ENCODE results near the gene NFIA. TPM values are rescaled to one million over a fixed set of nuclear protein-coding genes. Genes with fewer than 3 reads are reported as not detected.

Gene NFIA
- total and polyA plus RNA-seq, 10 of the 15 experiments (the other 5 are each of a cell fraction or from before 2014, with no cell fraction given), result 0.10 to 0.16 TPM; not detected in 8

DNA sequence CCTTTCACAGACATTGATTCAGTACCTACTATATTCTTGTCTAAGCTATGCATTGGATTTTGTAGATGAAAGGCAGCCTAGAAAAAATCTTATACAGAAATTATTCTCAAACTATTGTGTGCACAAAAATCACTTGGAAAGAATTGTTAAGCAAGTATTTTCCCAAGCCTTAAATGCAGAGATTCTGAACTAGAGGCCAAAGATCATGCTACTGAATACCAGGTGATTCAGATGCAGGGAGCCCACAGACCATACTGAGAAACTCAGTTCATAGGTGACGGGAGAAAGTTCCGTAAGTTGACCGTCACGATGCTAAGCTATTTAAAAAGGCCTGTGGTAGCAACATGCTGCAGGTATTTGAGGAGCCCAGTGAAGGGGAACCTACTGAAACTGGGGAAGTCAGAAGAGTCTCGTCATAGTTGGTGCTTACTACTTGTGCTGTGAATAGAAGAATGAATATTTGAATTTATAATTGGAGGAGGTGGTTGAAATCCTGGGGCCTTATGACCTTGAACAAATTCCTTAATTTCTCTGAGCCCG lies 150.8 kb downstream of the NFIA start:
- Histone ChIP-seq H3K79me2 (ENCODE audit: control insufficient read depth, insufficient read depth, low read length) (no peaks in the 10 kb centered on the region), H3K36me3 (ENCODE audit: control insufficient read depth in 2 of 2, insufficient read depth in 2 of 2, low read length in 1 of 2) (no peaks in the 10 kb centered on the region), H2AFZ (ENCODE audit: control insufficient read depth, low read depth, low read length) (no peak overlapping the region), H3K9me3 (replicated peaks; ENCODE audit: control insufficient read depth, insufficient read depth, low read length) (no peaks in the 10 kb centered on the region), H3K4me2 (ENCODE audit: control insufficient read depth, insufficient read depth) (no peak overlapping the region), H3K27me3 (replicated peaks in 1 of 2; ENCODE audit: control insufficient read depth in 2 of 2, insufficient read depth in 2 of 2, low read length in 1 of 2) (no peaks in the 10 kb centered on the region; a peak in 1 of 4 replicates), H3K4me1 (ENCODE audit: control insufficient read depth, insufficient read depth, low read length) (no peaks in the 10 kb centered on the region), H3K4me3 (no peak overlapping the region), H3K27ac (ENCODE audit: control insufficient read depth, insufficient read depth) (no peak overlapping the region), H3K9ac (ENCODE audit: control insufficient read depth, insufficient read depth, low read length) (no peak overlapping the region), H4K20me1 (ENCODE audit: control insufficient read depth, insufficient read depth) (no peaks in the 10 kb centered on the region)
- CTCF ChIA-PET, result no interaction called here
- DNase-seq (ENCODE audit: low read depth, low spot score) (no peak), FAIRE-seq (no peak), ATAC-seq (no peak)
- in situ Hi-C loops (cut with MboI) (no loop called here), intact Hi-C loops (cut with micrococcal nuclease; ENCODE audit: unreplicated experiment) (no loop called here)
- SMC1A ChIA-PET (ENCODE audit: uncharacterized antibody, unreplicated experiment), result no interaction called here
- RAD21 ChIA-PET (ENCODE audit: unreplicated experiment), result no interaction called here
- POLR2A ChIA-PET, result no interaction called here
- BruUV-seq (replicated peaks), result no TSS peak
- 62% methylated on average over 6 of the region's 6 CpGs for WGBS (ENCODE audit: insufficient coverage, insufficient replicate concordance, low lambda C conversion rate, missing lambda C conversion rate)
- TF ChIP-seq, protein P1, sequence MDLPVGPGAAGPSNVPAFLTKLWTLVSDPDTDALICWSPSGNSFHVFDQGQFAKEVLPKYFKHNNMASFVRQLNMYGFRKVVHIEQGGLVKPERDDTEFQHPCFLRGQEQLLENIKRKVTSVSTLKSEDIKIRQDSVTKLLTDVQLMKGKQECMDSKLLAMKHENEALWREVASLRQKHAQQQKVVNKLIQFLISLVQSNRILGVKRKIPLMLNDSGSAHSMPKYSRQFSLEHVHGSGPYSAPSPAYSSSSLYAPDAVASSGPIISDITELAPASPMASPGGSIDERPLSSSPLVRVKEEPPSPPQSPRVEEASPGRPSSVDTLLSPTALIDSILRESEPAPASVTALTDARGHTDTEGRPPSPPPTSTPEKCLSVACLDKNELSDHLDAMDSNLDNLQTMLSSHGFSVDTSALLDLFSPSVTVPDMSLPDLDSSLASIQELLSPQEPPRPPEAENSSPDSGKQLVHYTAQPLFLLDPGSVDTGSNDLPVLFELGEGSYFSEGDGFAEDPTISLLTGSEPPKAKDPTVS (IDR thresholded peaks at IDR 0.05; ENCODE audit: low read depth, low read length), result no peak
- TF ChIP-seq, protein P2, sequence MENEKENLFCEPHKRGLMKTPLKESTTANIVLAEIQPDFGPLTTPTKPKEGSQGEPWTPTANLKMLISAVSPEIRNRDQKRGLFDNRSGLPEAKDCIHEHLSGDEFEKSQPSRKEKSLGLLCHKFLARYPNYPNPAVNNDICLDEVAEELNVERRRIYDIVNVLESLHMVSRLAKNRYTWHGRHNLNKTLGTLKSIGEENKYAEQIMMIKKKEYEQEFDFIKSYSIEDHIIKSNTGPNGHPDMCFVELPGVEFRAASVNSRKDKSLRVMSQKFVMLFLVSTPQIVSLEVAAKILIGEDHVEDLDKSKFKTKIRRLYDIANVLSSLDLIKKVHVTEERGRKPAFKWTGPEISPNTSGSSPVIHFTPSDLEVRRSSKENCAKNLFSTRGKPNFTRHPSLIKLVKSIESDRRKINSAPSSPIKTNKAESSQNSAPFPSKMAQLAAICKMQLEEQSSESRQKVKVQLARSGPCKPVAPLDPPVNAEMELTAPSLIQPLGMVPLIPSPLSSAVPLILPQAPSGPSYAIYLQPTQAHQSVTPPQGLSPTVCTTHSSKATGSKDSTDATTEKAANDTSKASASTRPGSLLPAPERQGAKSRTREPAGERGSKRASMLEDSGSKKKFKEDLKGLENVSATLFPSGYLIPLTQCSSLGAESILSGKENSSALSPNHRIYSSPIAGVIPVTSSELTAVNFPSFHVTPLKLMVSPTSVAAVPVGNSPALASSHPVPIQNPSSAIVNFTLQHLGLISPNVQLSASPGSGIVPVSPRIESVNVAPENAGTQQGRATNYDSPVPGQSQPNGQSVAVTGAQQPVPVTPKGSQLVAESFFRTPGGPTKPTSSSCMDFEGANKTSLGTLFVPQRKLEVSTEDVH (IDR thresholded peaks at IDR 0.05; ENCODE audit: low read depth, partially characterized antibody), result no peak
- TF ChIP-seq ZNF384 (IDR thresholded peaks at IDR 0.05; ENCODE audit: borderline replicate concordance, low read depth, low read length) (no peak), HCFC1 (IDR thresholded peaks at IDR 0.05; ENCODE audit: low read length) (no peak), CBX3 (IDR thresholded peaks at IDR 0.05; ENCODE audit: borderline replicate concordance, low read depth) (no peak), TARDBP (IDR thresholded peaks at IDR 0.05; ENCODE audit: borderline replicate concordance) (no peak), PML (IDR thresholded peaks at IDR 0.05; ENCODE audit: low read length) (no peak), SMARCA5 (IDR thresholded peaks at IDR 0.05) (no peak), MXI1 (IDR thresholded peaks at IDR 0.05; ENCODE audit: low read depth, low read length) (no peak), JUNB (IDR thresholded peaks at IDR 0.05) (no peak), BACH1 (IDR thresholded peaks at IDR 0.05; ENCODE audit: borderline replicate concordance) (no peak)
- TF ChIP-seq, protein P3, sequence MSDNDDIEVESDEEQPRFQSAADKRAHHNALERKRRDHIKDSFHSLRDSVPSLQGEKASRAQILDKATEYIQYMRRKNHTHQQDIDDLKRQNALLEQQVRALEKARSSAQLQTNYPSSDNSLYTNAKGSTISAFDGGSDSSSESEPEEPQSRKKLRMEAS (IDR thresholded peaks at IDR 0.05; ENCODE audit: low read depth, low read length), result no peak
- TF ChIP-seq, protein P4, sequence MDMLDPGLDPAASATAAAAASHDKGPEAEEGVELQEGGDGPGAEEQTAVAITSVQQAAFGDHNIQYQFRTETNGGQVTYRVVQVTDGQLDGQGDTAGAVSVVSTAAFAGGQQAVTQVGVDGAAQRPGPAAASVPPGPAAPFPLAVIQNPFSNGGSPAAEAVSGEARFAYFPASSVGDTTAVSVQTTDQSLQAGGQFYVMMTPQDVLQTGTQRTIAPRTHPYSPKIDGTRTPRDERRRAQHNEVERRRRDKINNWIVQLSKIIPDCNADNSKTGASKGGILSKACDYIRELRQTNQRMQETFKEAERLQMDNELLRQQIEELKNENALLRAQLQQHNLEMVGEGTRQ (IDR thresholded peaks at IDR 0.05; ENCODE audit: borderline replicate concordance, low read depth, low read length), result no peak

All from GM12878 (cell line).